Suppressor macrophage (primary cell): Measurements from ENCODE around the gene ATP6AP2.
A peak's percentile ranks its signal among the peaks of the same experiment; 100 is the strongest.
"Not testable (repeated sequence)": the region's sequence is repeated elsewhere in the genome, so short reads cannot be mapped to it uniquely, and the experiment has no call there.

Source experiments
- DNase-seq, 4 experiments: peaks; one replicate each; pipeline ENCODE4 v3.0.0-alpha.2; 2020 to 2022
- total RNA-seq, 17 experiments: gene quantifications; one replicate each; lab custom pipeline; 2026; ENCODE audit warnings: mixed read lengths in 6 of 17, inconsistent platforms in 3 of 17; lab: John Stamatoyannopoulos, UW

ATP6AP2 gene, protein sequence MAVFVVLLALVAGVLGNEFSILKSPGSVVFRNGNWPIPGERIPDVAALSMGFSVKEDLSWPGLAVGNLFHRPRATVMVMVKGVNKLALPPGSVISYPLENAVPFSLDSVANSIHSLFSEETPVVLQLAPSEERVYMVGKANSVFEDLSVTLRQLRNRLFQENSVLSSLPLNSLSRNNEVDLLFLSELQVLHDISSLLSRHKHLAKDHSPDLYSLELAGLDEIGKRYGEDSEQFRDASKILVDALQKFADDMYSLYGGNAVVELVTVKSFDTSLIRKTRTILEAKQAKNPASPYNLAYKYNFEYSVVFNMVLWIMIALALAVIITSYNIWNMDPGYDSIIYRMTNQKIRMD
- total RNA-seq: 398 to 1,022 (median 663) reads per million in 17 experiments

DNA sequence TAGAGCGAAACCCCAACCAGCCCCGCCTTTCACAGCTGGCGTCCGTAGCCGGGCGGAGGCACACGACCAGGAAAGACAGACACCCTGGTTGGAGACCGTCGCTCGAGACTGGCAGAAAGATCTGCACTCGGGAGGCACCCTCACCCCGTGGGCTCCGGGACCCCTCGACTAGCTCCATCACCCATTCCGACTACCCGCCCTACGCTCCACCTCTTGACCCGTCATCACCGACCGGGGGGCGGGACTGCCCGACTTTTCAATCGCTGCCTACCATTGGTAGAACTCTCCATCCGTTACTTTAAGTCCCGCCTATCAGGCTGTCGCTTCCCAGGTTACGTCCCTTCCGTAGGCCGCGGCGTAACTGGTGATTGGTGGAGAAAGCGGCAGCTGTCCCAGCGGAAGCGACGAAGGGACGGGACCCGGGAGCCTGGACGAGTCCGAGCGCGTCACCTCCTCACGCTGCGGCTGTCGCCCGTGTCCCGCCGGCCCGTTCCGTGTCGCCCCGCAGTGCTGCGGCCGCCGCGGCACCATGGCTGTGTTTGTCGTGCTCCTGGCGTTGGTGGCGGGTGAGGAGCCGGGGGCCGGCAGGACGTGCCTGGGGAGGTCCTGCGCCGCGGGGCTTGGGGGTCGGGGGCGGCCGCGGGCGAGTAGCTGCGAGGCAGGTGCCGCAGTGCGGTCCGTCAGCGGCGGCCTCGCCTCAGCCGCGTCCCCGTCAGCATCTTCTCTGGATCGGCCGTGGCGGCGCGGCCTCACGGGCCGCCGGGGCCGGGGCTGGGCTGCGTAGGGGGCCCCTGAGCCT is at the start of gene ATP6AP2:
Gene ATP6AP2 (plus strand): TSS at position 434 of the 799 bp plus-strand sequence. CDS start 96 bp downstream, at position 530.
- DNase-seq: peak; percentile 93 to 97 (median 96)

DNA sequence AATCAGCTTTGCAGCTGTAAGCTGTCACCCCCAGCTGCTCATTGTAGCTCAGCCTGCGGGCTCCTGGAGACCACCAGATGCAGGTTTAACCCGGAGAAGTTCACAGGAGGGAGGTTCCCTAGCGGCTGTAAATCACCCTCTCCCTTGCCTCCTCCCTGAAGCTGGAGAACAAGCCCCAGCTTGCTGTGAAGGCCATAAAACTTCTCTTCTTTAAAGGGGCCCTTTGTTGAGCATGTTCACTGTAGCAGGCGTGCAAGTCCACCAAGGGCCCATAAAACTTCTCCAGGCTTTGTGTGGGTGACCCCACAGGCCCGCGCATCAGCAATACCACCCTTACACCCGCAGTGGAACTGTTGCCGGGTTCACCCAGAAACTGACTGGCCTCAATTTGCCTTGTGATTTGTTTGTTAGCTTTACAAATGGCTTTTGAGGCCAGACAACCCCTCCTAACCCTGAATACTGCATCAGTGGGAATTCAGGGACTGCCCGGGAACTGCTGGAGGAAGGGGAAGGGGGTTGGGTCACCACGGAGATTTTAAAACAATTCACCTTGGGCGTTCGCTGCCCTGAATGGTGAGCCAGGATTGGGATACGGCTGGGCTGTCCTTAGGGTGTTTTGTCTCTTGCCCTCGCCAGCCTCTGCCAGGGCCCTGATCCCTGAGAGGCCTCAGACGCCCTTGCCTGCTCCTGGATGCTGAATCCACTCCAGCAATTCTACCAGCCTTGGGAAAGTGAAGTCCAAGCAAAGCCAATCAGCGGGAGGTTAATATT is 49.5 kb upstream of the ATP6AP2 start:
- no peak for DNase-seq

DNA sequence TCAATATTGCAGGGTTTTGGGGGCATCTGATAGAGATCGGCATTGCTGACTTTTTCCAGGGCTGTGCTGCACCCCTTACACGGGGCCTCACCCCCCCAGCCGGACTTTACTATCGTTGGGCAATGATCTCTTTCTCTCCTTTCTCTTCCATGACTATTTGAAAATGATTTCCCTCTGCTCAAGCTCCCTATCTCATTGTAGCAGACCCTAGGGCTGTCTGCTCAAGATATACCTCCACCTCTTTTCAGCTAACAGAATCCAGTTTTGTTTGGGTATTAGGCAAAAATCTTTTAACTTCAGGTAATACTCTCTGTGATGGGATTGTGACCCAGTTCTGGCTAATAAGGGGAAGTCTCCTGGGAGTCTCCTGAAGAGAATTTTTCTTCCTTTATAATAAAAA is 43.5 kb upstream of the ATP6AP2 start:
- no peak for DNase-seq

DNA sequence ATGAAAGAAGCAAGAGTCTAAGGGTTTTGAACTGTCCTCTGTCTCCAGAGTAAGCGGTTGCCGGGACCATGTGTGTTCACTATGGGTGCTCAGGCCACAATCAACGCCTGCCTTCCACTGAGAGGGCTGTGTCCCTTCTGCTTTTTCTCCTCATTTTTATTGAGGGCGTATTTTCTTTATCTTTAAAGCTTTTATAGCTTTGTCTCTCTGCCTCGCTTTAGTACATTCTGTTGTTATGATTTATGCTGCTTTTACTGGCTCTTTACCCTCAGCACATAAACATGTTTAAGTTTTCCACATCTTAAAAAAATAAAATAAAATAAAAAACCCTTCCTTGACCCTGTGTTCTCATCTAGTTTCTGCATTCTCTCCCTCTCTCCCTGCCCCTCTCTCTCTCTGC is 42.4 kb upstream of the ATP6AP2 start:
- no peak for DNase-seq

DNA sequence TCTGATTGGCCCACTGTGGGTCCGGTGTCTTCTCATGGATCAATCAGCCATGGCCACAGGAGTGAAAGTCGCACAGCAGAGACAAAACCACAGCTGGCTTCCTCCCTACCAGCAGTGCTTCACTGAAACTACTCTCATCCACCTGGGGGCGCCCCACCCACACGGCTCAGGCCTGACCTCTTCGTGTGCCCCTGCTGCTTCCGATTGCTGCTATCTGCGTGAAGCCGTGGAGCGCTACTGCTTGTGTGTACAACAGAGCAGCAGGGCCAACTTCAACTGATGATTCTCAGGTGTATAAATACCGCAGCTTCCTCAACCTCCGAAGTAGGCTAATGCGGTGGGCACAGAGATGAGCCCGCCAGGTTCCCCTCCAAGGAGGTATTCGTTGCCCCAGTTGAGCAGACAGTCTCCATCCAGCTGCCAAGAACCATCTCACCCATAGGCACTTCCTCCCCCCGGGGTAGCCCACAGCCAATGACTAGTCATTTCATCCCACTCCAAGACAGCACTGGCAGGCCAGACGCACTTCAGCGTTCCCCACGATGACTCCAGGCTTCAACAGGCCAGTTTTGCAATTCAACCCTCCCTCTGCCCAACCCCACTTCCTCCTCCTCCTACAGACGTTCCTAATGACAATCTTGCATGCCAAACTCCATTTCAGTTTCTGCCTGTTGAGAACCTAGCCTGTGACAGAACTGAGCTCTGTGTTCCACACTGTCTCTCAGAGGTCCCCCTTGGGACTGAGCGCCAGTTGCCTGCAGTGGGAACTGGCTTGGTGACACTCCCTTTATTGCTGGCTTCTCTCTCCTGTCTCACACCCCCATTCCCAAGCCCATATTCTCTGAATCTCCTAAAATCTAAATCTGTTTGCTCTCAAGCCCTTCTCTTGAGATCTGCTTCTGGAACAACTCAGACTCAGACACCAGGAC is 41.3 kb upstream of the ATP6AP2 start:
- peak; percentile 83 to 93 (median 90) for DNase-seq

DNA sequence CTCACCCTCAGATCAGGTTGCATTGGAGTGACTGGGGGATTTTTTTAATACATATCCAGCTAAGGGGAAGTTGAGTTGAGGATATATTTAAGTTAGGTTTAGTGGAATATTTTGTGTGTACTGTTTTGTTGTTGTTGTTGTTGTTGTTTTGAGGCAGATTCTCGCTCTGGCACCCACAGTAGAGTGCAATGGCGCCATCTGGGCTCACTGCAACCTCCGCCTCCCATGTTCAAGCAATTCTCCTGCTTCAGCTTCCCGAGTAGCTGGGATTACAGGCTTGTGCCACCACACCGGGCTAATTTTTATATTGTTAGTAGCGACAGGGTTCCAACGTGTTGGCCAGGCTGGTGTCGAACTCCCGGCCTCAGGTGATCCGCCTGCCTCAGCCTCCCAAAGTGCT is 38.6 kb upstream of the ATP6AP2 start:
- DNase-seq: no peak

DNA sequence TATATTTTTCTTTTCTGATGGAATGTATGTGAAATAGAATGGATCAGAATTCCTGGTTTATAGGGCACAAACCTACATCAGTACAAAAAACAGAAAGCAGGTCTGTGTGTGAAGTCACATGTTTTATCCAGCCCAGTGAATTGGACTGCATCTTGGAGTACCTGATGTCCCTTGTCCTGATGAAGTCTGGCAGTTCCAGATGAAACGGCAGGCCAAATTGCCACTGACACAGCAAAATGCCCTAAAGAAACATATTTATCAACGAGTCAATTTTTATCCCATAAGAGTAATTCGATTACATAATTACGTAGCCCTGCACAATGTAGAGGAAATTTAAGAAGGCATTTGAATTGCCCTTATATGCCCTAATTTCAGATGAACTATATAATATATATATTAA is 37.8 kb upstream of the ATP6AP2 start:
- DNase-seq: no peak

DNA sequence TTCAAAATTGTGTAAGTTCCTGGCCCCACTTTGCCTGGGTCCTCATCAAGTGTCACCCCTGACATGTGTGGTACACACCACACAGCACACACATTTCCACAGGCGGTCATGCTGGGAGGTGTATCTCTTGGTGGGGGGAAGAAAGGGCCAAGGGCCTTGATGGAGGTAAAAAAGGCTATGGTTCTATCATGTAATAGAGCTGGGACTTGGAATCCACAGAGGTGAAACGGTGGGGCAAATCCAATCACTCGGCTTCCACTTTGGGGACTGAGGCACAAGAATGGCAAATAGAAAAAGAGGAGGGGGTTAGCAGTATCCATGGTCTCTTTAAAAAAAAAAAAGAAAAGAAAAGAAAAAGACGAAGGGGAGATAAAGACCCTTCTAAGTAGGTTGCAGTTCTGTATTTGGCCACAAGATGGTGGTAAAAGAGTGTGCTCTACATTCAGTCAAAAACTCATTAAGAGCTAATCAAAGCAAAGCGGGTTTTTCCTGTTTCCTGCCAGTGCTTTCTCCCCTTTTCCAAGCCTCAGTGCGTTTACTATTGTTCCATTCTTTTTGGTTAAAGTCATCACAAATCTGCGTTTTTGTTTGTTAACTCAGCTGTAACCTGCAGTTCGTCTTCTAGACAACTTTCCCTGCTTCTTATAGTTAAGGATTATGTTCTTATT is 37.0 kb upstream of the ATP6AP2 start:
- DNase-seq: peak; percentile 41 to 55 (median 54)

DNA sequence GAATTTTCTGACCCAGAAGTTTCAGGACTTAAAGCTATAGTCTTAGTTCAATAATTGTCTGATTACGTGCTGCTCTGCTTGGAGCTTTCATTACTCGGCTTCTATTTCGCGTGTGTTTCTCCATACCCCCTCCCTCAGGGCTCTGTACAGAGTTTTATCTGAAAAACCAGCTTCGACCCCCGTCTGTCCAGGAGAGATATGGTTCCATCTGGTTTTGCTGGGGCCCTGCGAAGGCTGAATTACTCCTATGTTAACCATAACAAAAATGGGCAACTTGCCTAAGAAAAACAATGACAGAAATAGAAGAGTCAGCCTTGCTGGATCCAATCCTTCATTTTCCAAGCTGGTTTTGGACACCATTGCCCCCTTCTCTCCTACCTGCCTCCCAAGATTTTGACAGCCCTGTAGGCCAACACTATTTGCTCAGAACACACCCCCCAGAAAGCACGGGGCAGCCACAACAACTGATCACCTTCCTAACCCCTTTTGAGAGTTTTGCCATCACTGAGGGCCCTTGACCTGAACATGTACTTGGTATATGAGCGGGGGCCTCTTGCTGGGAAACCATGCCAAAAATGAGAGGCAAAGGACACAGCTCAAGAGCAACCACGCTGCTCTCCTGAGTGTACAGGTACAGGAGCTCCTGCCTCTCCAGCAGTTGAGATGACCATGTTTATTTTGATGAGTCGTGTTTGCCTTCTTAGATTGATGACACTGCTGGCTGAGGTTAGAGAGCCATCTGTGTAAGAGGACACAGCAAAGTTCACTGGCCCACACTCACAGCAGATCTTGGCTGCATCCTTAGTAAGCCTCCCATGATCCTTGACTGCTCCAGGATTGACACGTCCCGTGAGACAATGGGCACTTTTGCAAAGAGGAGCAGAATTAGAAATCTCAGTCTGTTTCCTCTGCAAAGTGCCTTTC is 36.2 kb upstream of the ATP6AP2 start:
- peak; percentile 27 to 68 (median 48) for DNase-seq

DNA sequence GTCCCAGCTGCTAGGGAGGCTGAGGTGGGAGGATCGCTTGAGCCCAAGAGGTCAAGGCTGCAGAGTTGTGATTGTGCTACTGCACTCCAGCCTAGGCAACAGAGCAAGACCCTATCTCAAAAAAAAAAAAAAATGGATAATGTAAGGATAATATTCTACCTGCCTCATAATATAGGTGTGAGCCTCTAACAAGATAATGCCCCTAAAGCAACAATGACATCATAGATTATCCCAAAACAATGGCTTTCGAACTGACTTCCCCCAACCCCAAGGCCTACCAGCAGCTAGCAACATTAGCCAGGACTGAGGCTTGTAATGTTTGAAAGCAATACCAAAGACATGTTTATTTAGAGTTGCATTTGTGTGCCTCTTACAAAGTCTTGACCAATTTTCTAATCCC is 33.9 kb upstream of the ATP6AP2 start:
- DNase-seq: no peak

DNA sequence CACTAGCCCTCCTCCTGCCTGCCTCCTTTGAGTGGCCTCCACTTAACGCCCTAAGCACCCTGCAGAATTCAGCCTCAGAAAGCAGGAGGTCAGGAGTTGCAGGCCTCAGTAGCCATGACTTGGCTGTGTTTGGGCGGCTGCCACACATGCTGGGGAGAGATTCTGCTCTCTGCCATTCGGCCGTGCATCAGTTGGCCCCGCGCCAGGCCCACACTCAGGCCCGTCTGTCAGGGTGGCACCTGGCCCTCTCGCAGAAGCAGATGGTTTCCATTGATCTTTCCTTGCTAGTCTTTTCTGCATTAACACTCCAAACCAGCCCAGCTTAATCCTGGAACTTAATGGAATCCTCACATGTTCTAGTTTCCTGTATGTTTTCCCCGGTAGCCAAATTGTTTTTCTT is 30.7 kb upstream of the ATP6AP2 start:
- no peak for DNase-seq

DNA sequence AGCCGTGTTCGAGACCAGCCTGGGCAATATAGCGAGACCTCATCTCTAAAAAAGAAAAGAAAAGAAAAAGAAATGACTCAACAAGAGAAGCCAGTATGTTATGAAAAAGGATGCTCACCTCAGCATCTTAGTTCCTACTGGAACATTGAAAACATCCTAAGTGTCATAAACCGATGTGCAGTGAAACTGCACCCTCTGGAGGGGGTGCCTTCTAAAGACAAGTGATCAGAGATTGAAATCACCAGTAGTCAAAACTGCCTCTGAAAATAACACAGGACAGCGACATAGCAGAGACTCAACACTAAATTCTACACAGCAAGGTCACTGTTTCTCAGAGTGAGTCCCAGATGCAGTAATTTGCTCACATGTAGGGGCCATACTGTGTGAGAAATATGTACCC is 28.0 kb upstream of the ATP6AP2 start:
- DNase-seq: peak; percentile 9 to 37 (median 30)

DNA sequence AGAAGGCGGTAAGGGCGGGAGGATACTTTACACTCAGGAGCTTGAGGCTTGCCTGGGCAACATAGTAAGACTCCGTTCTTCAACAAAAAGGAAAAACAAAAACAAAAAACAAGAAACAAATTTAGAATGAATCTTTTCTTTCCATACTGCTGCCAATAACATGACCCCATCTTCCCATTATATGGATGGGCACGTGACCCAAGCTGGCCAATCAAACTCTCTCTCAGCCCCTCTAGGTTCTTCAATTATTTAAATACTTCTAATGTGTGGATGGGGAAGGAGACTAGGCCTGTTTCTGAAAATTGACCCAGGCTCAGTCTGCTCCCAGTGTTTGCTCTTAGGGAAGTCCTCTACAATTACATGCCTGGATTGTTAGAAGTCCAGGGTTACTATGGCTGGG is 22.2 kb upstream of the ATP6AP2 start:
- DNase-seq: no peak

DNA sequence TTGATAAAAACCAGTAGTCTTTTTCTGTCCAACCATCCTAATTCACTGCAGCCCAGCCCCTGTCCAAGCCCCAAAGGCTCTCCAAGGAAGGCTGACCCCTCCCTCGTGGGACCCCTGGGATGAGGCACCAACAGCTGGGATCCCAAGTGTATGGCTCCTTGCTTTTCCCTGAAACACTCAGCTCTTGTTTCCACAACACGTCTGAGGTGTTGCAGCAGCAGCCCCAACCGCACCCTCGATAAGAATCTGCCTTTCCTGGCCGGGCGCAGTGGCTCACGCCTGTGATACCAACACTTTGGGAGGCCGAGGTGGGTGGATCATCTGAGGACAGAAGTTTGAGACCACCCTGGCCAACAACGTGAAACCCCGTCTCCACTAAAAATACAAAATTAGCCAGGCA is 17.0 kb upstream of the ATP6AP2 start:
- no peak for DNase-seq

DNA sequence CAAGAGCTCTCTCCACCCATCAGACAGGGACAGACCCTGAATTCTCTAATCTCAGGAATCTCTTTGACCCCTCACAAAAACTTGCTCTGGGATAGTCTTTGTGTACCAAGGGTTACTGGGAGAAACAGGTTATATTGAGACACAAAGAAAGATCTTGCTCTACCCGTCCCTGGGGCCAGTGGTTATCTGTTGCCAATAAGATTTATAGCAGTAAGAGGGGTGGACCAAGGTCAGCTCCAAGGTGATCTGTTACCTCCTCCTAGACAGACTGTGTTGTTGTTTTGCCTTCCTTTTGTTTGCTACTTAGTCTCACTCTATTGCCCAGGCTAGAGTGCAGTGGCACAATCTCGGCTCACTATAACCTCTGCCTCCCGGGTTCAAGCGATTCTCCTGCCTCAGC is 16.3 kb upstream of the ATP6AP2 start:
- no peak for DNase-seq

DNA sequence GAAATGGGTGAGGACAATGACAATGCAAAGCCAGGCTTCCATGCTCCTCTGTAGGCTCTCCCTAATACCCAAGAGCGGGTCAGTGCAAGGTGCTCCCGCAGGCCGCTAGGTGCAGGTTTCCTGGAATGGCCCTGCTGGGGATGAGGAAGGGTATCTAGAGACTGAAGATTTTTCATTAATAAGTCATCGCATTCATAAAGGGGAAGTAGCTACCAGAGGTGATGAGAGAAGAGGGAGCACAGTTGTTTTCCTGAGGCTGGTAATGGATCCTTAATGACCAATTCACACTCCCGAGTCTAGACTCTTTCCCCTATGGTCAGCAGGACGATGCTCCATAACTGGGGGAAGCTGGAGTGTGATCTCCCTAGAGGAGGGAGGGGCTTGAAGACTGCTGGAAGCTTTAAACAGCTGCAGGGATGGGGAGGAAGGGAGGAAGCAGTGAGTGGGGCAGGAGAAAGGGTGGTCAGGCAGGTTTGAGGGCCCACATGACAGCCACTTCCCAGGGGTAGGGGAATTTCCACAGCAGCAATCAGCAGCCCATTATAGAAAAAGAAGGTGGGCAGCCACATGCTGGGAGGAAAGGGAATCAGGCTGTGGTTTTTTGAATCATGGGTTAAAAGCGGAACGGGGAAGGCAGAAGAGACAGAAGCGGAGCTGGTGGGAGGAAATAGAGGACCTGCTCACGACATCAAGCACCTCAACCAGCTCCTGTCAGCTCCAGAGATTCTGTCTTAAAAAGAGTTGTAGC is 10.2 kb upstream of the ATP6AP2 start:
- DNase-seq: peak; percentile 70 to 86 (median 81)

DNA sequence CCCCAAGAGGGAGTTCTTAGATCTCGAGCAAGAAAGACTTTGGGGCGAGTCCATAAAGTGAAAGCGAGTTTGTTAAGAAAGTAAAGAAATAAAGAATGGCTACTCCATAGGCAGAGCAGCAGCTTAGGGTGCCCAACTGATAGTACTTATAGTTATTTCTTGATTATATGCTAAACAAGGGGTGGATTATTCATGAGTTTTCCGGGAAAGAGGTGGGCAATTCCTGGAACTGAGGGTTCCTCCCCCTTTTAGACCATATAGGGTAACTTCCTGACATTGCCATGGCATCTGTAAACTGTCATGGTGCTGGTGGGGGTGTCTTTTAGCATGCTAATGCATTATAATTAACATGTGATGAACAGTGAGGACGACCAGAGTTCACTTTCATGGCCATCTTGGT is 9.6 kb upstream of the ATP6AP2 start:
- not testable (repeated sequence) for DNase-seq

DNA sequence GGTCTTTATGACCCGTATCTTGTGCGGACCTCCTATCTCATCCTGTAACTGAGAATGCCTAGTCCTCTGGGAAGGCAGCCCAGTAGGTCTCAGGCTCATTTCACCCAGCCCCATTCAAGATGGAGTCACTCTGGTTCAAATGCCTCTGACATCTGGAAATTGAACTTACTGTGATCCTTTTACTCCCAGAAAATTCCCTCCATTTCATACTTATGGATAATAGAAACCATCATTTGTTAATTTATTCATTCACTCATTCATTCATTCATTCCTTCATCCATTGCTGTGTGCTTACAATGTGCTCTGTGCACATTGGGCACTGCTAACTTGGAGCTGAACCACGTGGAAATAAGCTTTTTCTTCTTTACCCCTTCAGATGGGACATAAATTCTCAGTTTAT is 9.2 kb upstream of the ATP6AP2 start:
- no peak for DNase-seq

DNA sequence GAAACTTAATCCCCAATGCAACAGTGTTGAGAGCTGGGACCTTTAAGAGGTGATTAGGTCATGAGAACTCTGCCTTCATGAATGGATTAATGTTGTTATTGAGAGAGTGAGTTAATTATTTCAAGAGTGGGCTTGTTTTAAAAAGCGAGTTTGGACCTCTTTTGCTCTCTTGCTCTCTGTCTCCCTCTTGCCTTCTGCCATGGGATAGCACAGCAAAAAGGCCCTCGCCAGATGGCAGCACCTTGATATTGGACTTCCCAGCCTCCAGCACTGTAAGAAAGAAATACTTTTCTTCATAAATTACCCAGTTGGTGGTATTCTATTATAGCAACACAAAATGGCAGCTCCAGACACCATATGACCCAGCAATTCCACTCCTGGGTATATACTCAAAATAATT is 7.0 kb upstream of the ATP6AP2 start:
- DNase-seq: peak in 2 of 4 experiments; percentile 20 to 31
